Measurements from ENCODE around the gene CDK14.

CDK14 gene

GRCh38 chr7:90841759-90842429 lies 245.8 kb downstream of the CDK14 start:
- no peak for DNase-seq (ENCODE audit: low read depth)

- no peak for DNase-seq (ENCODE audit: low read depth)
Observed at GRCh38 chr7:90842430-90842788, 246.3 kb downstream of the CDK14 start.

GRCh38 chr7:90843472-90843871 lies 247.4 kb downstream of the CDK14 start:
- DNase-seq (ENCODE audit: low read depth) = no peak

- no peak for DNase-seq (ENCODE audit: low read depth)
Observed at GRCh38 chr7:90844421-90844820, 248.3 kb downstream of the CDK14 start.

GRCh38 chr7:90846192-90846591 lies 250.1 kb downstream of the CDK14 start:
- no peak for DNase-seq (ENCODE audit: low read depth)

- DNase-seq (ENCODE audit: low read depth) = no peak
Observed at GRCh38 chr7:90850066-90850465, 253.9 kb downstream of the CDK14 start.

GRCh38 chr7:90850471-90850870 lies 254.3 kb downstream of the CDK14 start:
- DNase-seq (ENCODE audit: low read depth) = no peak

- no peak for DNase-seq (ENCODE audit: low read depth)
Observed at GRCh38 chr7:90853205-90853604, 257.1 kb downstream of the CDK14 start.

- DNase-seq (ENCODE audit: low read depth) = no peak
Observed at GRCh38 chr7:90856351-90857070, 260.4 kb downstream of the CDK14 start.

- DNase-seq (ENCODE audit: low read depth) = no peak
Observed at GRCh38 chr7:90857603-90858002, 261.5 kb downstream of the CDK14 start.

- DNase-seq (ENCODE audit: low read depth) = no peak
Observed at GRCh38 chr7:90858546-90858945, 262.4 kb downstream of the CDK14 start.

GRCh38 chr7:90859521-90859920 lies 263.4 kb downstream of the CDK14 start:
- no peak for DNase-seq (ENCODE audit: low read depth)

- DNase-seq (ENCODE audit: low read depth) = no peak
Observed at GRCh38 chr7:90864088-90864487, 268.0 kb downstream of the CDK14 start.

- DNase-seq (ENCODE audit: low read depth) = no peak
Observed at GRCh38 chr7:90869335-90869734, 273.2 kb downstream of the CDK14 start.

GRCh38 chr7:90876701-90877100 lies 280.6 kb downstream of the CDK14 start:
- DNase-seq (ENCODE audit: low read depth) = no peak

GRCh38 chr7:90877201-90877600 lies 281.1 kb downstream of the CDK14 start:
- no peak for DNase-seq (ENCODE audit: low read depth)

GRCh38 chr7:90879924-90880323 lies 283.8 kb downstream of the CDK14 start:
- no peak for DNase-seq (ENCODE audit: low read depth)

GRCh38 chr7:90886416-90886815 lies 290.3 kb downstream of the CDK14 start:
- DNase-seq (ENCODE audit: low read depth) = no peak

GRCh38 chr7:90889210-90889609 lies 293.1 kb downstream of the CDK14 start:
- no peak for DNase-seq (ENCODE audit: low read depth)

- no peak for DNase-seq (ENCODE audit: low read depth)
Observed at GRCh38 chr7:90889644-90890043, 293.5 kb downstream of the CDK14 start.

- no peak for DNase-seq (ENCODE audit: low read depth)
Observed at GRCh38 chr7:90891529-90891928, 295.4 kb downstream of the CDK14 start.

- no peak for DNase-seq (ENCODE audit: low read depth)
Observed at GRCh38 chr7:90892213-90892612, 296.1 kb downstream of the CDK14 start.

- no peak for DNase-seq (ENCODE audit: low read depth)
Observed at GRCh38 chr7:90894122-90894521, 298.0 kb downstream of the CDK14 start.

GRCh38 chr7:90896458-90896857 lies 300.3 kb downstream of the CDK14 start:
- no peak for DNase-seq (ENCODE audit: low read depth)
